ENCODE data around the gene LRRC4C. TPM values are rescaled to one million over a fixed set of nuclear protein-coding genes. Genes with fewer than 3 reads are reported as not detected.

The LRRC4C gene
- total RNA-seq, 1 experiment from 2014 or later: 0.13 TPM

DNA sequence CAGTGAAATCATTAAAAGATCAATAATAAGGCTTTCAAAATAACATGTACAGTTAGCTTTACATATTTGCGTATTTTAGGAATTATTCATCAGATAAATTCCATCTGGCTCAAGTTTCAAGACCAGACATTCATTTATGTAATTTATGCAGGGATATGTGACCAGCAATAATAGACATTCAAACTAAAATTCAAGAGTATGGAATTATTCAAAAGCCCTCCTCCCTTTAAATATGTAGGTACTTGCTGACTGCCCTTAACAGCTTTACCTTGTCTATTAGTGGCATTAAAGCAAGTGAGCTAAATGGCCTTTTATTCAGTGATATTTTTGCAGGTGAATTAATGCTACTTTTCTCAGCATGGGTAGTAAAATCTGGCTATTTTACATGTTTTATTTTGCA is 126.1 kb downstream of the LRRC4C start:
- H4K8ac ChIP-seq (replicated peaks; ENCODE audit: insufficient read length, low read depth, low read length): no peak overlapping the region
- H3K4me3 Mint-ChIP-seq: no peak overlapping the region
- H3K4me1 Mint-ChIP-seq: no peaks in the 10 kb centered on the region
- H3K4ac ChIP-seq (ENCODE audit: low read depth, low read length): no peak overlapping the region
- no peak overlapping the region for H2AK5ac ChIP-seq (ENCODE audit: insufficient read length, low read length)
- no peak overlapping the region for H2BK5ac ChIP-seq (ENCODE audit: insufficient read length, low read length)
- no peak overlapping the region for H3K56ac ChIP-seq (ENCODE audit: insufficient read length, low read depth, low read length)
- H2BK120ac ChIP-seq (ENCODE audit: low read depth, low read length, poor library complexity, severe bottlenecking): no peak overlapping the region
- H3K9me3 ChIP-seq (ENCODE audit: control insufficient read depth, low read depth, low read length): no peaks in the 10 kb centered on the region
- no peak overlapping the region for H2BK12ac ChIP-seq (ENCODE audit: insufficient read length, low read depth, low read length)
- no peak overlapping the region for H3K27ac ChIP-seq (ENCODE audit: insufficient read length, low read depth, low read length)
- H3K79me1 ChIP-seq (ENCODE audit: insufficient read depth, low read depth, low read length, poor library complexity, severe bottlenecking): no peaks in the 10 kb centered on the region
- no peak overlapping the region for H3K23ac ChIP-seq (ENCODE audit: insufficient read length, low read depth, low read length)
- no peaks in the 10 kb centered on the region for H3K4me1 ChIP-seq (ENCODE audit: insufficient read depth, low read length)
- no peak overlapping the region for H4K91ac ChIP-seq (ENCODE audit: insufficient read length, low read depth, low read length)
- H4K20me1 ChIP-seq (ENCODE audit: control insufficient read depth, insufficient read depth, insufficient read length): no peaks in the 10 kb centered on the region
- H3K9me3 Mint-ChIP-seq: peaks cover 0 to 6% of the 10 kb centered on the region in 2 experiments; a peak in 1 of 5 replicates
- no peak overlapping the region for H2BK15ac ChIP-seq (ENCODE audit: low read depth, low read length)
- peaks cover 0 to 6% (median 0%) of the 10 kb centered on the region in 3 experiments; a peak in 1 of 7 replicates for H3K36me3 Mint-ChIP-seq (ENCODE audit: insufficient read depth in 1 of 3, low read depth in 3 of 3)
- no CpG with 5 or more reads among the region's 1 CpG for WGBS (ENCODE audit: extremely low coverage, insufficient read length, low lambda C conversion rate)
- no peak overlapping the region for H2BK20ac ChIP-seq (ENCODE audit: low read depth, low read length, poor library complexity, severe bottlenecking)
- H4K5ac ChIP-seq (ENCODE audit: insufficient read length, low read depth, low read length): no peak overlapping the region
- H3K27ac Mint-ChIP-seq: no peak overlapping the region
- H3T11ph ChIP-seq (ENCODE audit: low read length): no peak overlapping the region
- no peak overlapping the region for H3K18ac ChIP-seq (ENCODE audit: insufficient read length, low read depth, low read length)
- no peaks in the 10 kb centered on the region for H3K79me2 ChIP-seq (ENCODE audit: insufficient read depth, low read length)
- TF ChIP-seq, protein P1, sequence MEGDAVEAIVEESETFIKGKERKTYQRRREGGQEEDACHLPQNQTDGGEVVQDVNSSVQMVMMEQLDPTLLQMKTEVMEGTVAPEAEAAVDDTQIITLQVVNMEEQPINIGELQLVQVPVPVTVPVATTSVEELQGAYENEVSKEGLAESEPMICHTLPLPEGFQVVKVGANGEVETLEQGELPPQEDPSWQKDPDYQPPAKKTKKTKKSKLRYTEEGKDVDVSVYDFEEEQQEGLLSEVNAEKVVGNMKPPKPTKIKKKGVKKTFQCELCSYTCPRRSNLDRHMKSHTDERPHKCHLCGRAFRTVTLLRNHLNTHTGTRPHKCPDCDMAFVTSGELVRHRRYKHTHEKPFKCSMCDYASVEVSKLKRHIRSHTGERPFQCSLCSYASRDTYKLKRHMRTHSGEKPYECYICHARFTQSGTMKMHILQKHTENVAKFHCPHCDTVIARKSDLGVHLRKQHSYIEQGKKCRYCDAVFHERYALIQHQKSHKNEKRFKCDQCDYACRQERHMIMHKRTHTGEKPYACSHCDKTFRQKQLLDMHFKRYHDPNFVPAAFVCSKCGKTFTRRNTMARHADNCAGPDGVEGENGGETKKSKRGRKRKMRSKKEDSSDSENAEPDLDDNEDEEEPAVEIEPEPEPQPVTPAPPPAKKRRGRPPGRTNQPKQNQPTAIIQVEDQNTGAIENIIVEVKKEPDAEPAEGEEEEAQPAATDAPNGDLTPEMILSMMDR (conservative IDR thresholded peaks at IDR 0.05): no peak
- no peak overlapping the region for H2AFZ ChIP-seq (ENCODE audit: low read length)
- no peak for DNase-seq
- H3K14ac ChIP-seq (ENCODE audit: insufficient read depth, low read length): no peak overlapping the region
- H3K27me3 ChIP-seq (ENCODE audit: insufficient read depth, low read length): no peaks in the 10 kb centered on the region
- H3K27me3 Mint-ChIP-seq (ENCODE audit: low read depth): no peaks in the 10 kb centered on the region
- H3K4me2 ChIP-seq (ENCODE audit: insufficient read depth, insufficient read length, low read length): no peak overlapping the region
- no peaks in the 10 kb centered on the region for H3K23me2 ChIP-seq (ENCODE audit: insufficient read length, low read depth, low read length, poor library complexity, severe bottlenecking)
- no peak overlapping the region for H3K9ac ChIP-seq (ENCODE audit: extremely low read depth, insufficient read length, low read length)

Data from H9 (cell line).